HL-60/S4 (cell line): Measurements from ENCODE around the gene HEMGN.

Source experiments
- in situ Hi-C: fragments of 300-500 bp; cut with MboI; formaldehyde crosslinking; loops from 2 replicates; pipeline ENCODE4 v1.14.3; 2022; ENCODE audit warnings: low sequenced_read_pairs

Gene HEMGN

DNA sequence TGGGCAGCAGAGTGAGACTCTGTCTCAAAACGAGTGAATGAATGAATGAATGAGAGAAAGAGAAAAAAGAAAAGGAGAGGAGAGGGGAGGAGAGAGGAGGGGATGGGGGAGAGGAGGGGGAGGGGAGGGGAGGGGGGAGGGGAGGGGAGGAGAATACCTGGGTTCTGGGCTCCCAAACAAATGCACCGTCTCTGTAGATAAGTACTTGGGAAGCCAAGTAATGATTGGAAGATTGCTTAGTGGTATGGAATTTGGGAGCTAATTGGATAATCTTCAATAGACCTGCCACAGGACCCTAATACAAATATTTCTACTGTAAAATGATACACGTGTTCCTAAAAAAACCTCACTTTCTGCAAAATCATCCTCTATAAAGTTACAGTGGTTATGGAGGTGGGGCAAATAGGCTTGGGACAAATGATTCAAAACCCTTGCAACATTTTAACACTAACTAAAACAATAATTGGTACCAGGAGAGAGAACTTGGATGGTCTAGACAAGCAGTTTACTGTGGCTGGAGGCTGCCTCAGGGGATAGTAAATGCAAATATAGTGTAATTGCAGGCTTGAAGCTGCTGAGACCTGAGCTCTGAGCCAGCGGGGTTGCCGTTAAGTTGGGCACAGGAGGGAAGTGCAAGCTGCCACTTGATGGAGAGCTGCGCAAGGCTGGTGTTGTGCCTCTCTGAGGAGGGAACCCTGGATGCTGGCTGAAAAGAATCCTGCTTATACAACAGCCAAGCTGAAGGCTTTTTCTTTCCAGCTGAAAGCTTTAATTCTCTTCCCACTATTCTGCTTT is 3.5 kb downstream of the HEMGN start:
- in situ Hi-C loops, result no loop called here

DNA sequence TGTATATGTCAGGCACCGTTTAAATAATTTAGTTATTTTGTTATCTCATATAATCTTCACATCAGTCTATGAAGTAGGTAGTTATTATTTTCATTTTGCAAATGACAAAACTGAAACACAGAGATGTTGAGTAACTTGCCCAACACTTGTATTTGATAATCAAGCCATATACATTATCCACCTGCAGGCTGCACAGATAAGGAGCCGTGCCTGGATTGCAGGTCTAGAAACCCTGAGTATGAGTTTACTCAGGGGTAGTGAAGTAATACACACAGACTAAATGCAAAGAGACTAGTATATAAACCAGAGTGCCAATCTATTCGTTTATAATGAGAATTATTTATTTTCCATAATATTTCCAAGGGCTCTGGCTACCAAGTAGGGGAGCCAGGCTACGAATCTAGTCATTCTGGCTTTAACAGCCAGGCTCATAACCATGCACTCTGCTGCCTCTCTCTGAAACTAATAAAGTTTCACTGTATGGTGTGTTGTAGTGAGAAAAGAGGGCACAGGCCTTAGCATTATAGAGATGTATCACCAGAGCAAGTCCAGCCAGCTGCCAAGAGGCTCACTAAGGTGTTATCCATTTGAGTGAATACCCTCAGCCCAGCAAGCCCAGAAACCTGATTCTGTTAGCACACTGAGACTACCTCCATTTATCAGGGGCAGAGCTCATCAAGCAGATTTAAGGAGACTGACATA is 4.5 kb downstream of the HEMGN start:
- in situ Hi-C loops, result no loop called here

- in situ Hi-C loops, result no loop called here
These were observed 7.0 kb downstream of the HEMGN start for GRCh38 chr9:97930972-97931371.

- in situ Hi-C loops, result no loop called here
These were observed 8.9 kb downstream of the HEMGN start for GRCh38 chr9:97928986-97929604.

GRCh38 chr9:97925497-97926334 is 12.3 kb downstream of the HEMGN start:
- in situ Hi-C loops, result no loop called here

DNA sequence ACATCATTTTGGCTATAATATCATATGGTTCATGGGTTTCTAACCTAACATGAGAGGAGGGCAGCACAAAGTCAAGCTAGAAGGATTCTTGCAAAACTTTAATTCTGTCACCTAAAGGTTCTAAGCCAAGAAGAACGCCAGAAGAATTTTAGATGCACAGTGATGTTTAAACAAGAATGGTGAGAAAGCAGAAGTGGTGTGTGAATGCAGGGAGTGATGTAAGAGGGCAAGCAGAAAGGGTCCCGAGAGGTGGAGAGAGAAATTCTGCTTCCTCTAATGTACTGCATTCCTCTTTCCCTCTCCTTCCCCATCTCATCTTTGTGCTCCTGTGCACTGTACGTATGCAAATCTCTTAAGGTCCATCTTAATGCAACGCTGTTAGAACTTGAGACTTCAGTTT is 13.6 kb downstream of the HEMGN start:
- in situ Hi-C loops, result no loop called here

GRCh38 chr9:97923529-97924108 is 14.4 kb downstream of the HEMGN start:
- in situ Hi-C loops, result no loop called here

- in situ Hi-C loops, result no loop called here
These were observed 15.8 kb downstream of the HEMGN start, which contains the start of gene TRMO for GRCh38 chr9:97921959-97922724. TRMO (minus strand) TSS chr9:97922500; CDS start chr9:97922493, 7 bp downstream.

- in situ Hi-C loops, result no loop called here
These were observed 18.7 kb downstream of the HEMGN start for GRCh38 chr9:97919217-97919813.

DNA sequence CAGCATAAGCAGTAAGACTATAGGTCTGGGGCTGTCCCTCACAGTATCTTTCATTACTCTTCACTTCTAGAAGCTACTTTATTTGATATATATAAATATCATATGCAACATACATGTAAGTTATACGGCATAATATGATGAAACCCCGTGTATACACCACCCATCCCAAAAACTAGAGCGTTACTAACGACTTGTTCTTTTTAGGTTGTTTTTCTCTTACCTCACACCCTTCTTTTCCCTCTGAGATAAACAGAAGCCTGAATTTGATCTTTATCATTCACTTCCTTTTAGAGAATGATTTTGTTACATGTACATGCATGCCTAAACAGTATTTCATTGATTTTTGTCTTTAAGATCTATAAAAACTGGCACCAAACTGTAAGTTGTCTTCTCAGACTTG is 19.4 kb downstream of the HEMGN start:
- in situ Hi-C loops, result no loop called here

DNA sequence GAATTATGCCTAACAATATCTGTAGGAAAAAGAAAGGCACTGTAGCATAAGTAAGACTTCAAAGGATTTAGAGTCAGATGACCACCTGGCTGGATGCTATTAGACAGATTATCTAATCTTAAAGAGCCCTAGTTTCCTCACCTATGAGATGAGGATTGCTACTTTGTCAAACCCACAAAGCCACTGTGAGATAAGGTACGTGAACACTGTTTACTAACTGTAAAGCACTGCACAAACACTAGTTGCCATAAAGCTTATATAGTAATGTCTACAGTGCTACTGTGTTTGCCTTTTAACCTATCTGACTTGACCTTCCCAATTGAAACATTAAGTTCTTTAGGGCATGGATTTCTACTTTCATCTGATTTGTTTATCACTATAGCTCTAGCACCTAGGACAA is 26.0 kb downstream of the HEMGN start:
- in situ Hi-C loops, result no loop called here

GRCh38 chr9:97911528-97911927 is 26.4 kb downstream of the HEMGN start:
- in situ Hi-C loops, result no loop called here

DNA sequence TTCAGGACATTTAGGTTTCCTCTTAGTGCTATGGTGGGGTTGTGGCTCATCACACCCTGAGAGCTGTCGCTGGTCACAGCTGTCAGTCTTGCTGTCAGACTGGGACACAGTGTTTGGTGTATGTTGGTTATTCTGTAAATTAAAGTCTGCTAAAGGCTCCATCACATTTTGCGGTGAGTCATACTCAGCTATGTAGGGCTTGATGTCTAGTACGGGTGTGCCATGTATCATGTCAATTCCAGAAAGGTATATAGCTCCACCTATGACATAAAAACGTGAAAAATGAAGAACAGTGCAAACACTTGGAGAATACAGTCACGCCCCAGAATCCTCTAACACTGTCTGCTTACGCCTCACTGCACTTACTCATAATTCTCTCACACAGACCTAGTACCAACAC is 27.6 kb downstream of the HEMGN start:
- in situ Hi-C loops, result no loop called here

DNA sequence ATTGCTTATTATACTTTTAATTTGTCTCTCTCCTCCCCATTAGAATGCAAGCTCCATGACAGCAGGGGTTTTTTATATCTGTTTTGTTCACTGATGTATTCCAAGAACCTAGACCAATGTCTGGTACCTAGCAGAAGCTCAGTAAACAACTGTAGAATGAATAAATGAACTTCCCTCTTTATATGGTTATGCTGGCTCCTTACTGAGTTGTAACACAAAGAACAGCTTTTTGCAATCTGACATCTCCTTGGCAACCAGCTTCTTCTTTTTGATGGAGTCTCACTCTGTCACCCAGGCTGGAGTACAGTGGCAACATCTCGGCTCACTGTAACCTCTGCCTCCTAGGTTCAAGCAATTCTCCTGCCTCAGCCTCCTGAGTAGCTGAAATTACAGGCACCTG is 29.3 kb downstream of the HEMGN start:
- in situ Hi-C loops, result loop anchor here (10.0 kb wide), 1 partner anchor 204 kb away; no protein-coding TSS in a partner anchor

DNA sequence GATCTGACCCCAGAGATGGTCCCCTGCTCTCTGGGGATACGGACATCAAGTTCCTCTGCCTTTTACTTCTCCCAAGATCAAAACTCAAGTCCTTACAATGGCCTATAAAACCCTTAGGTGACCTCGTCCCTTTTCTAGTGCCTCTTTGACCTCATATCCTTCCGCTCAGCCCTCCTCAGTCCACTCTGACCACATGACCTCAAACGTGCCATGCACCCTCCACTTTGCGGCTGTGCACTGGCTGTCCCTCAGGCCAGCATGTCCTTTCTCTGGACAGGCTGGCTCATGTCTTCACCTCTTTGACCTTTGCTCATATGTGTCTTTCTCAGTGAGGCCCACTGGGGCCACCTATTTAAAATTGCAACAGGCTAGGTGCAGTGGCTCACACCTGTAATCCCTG is 30.3 kb downstream of the HEMGN start:
- in situ Hi-C loops, result loop anchor here (10.0 kb wide), 1 partner anchor 203 kb away; no protein-coding TSS in a partner anchor

DNA sequence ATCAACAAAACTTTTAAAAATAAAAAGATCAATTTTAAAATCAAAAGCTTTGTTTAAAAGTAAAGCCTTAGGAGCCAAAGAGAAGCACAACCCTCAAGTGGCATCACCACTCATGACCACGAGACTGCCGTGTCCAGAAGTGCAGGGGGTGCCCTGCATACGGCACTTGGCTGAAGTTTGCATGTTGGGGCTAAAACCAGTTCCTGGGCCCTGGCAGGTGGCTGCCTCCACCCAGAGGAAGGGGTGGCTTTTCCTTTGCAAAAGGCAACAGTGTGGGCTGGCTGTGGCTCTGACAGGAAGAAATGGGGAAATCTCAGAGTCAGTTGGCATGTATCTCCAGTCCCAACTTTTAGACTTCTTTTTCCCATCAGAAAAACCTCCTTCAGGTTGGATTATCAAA is 30.9 kb downstream of the HEMGN start:
- in situ Hi-C loops, result loop anchor here (10.0 kb wide), 1 partner anchor 202 kb away; no protein-coding TSS in a partner anchor

- in situ Hi-C loops, result loop anchor here (10.0 kb wide), 1 partner anchor 202 kb away; no protein-coding TSS in a partner anchor
These were observed 31.6 kb downstream of the HEMGN start for GRCh38 chr9:97906236-97906831.

GRCh38 chr9:97905228-97905627 is 32.7 kb downstream of the HEMGN start:
- in situ Hi-C loops, result loop anchor here (10.0 kb wide), 1 partner anchor 200 kb away; no protein-coding TSS in a partner anchor

GRCh38 chr9:97904725-97905124 is 33.2 kb downstream of the HEMGN start:
- in situ Hi-C loops, result loop anchor here (10.0 kb wide), 1 partner anchor 200 kb away; no protein-coding TSS in a partner anchor
